Thoracic aorta (tissue), 2 donors: ENCODE measurements around the gene LRRC15. TPM values are rescaled to one million over a fixed set of nuclear protein-coding genes. Genes with fewer than 3 reads are reported as not detected.
A peak's percentile ranks its signal among the peaks of the same experiment; 100 is the strongest.

ENCODE experiments used
- ATAC-seq: fragments of 150-250 bp; one replicate; pipeline ENCODE4 v1.8.0; 2017; ENCODE audit warnings: low read depth; ENCODE audit not compliant: insufficient number of reproducible peaks, low FRiP score
- DNase-seq: peaks from one replicate; pipeline ENCODE4 v3.0.0-alpha.2; 2020; ENCODE audit warnings: low spot score
- H3K27ac ChIP-seq, 2 donors: fragments of 200-600 bp; sonication (generic); 1 replicate in 1 of 2; 2 replicates in 1 of 2; pipeline ENCODE4 v1.5.1; 2016; ENCODE audit warnings: mild to moderate bottlenecking in 2 of 2, moderate library complexity in 2 of 2
- H3K27me3 ChIP-seq: fragments of 200-600 bp; sonication (generic); replicated peaks from 2 replicates; pipeline ENCODE4 v1.6.0; 2016; ENCODE audit warnings: mild to moderate bottlenecking; ENCODE audit not compliant: insufficient read depth
- H3K36me3 ChIP-seq: fragments of 200-600 bp; sonication (generic); one replicate; pipeline ENCODE4 v1.5.1; 2016
- H3K4me1 ChIP-seq, 2 donors: fragments of 200-600 bp; sonication (generic); 1 replicate in 1 of 2; 2 replicates in 1 of 2; pipeline versions ENCODE4 v1.5.1 to v1.6.0; 2016; ENCODE audit warnings: low read depth in 2 of 2, mild to moderate bottlenecking in 1 of 2; ENCODE audit not compliant: control insufficient read depth in 1 of 2
- H3K4me3 ChIP-seq: fragments of 200-600 bp; sonication (generic); 2 replicates; pipeline ENCODE4 v1.5.1; 2016; ENCODE audit warnings: mild to moderate bottlenecking
- H3K9me3 ChIP-seq: fragments of 200-600 bp; sonication (generic); 2 replicates; pipeline ENCODE4 v1.5.1; 2016
- CTCF ChIP-seq: fragments of 200-600 bp; sonication (generic); IDR thresholded peaks from one replicate; pipeline ENCODE4 v1.5.1; 2019; ENCODE audit warnings: antibody characterized with exemption
- total RNA-seq, 2 donors: library from RNA; depleted of rRNA; stranded (reverse); fragments of >200 nt; gene quantifications; one replicate each; pipeline versions ENCODE4 v1.1.0 to v1.2.3, GENCODE V29; 2016

LRRC15 gene
- total RNA-seq, result under 1 TPM in 1 of 2 donors, not detected in 1; 0.27 TPM

- no peak for ATAC-seq
- TF ChIP-seq CTCF, result no peak
These were observed at the start of gene LRRC15 for GRCh38 chr3:194369522-194370279. Gene LRRC15, minus strand, starts transcription at chr3:194369743. Its CDS starts 8,700 bp downstream, at chr3:194361043.

DNA sequence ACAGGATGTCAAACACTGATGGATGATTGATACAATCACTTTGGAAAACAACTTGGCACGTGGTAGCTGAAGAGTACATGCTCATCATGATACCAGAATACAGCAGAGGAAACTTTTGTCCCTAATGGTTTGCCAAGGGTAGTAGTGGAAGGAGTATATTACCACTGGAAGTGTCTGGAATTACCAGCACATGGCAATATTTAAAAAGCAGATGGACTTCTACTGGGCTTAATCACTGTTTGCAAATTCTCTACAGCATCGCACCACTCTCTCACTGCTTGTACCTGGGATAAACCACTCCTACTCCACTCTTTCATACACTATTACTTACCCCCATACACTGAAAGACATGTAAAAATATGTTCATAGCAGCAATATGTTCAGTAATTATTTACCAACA, 49.1 kb upstream of the LRRC15 start:
- no peak for TF ChIP-seq CTCF
- Histone ChIP-seq H3K9me3 (no peaks in the 10 kb centered on the region), H3K4me3 (no peak overlapping the region), H3K4me1 (no peaks in the 10 kb centered on the region), H3K36me3 (no peaks in the 10 kb centered on the region), H3K27ac (no peak overlapping the region), H3K27me3 (no peaks in the 10 kb centered on the region)
- no peak for ATAC-seq
- DNase-seq, result no peak

More at GRCh38 chr3:194369522-194370279, at the start of gene LRRC15:
- no peak within 1 kb of the TSS for H3K4me3 ChIP-seq
- no peak for DNase-seq
- no peak within 1 kb of the TSS for H3K27ac ChIP-seq
- no peaks in the 10 kb centered on the region for H3K9me3 ChIP-seq
- H3K36me3 ChIP-seq, result no peaks in the 10 kb centered on the region
- no peaks in the 10 kb centered on the region for H3K27me3 ChIP-seq
- H3K4me1 ChIP-seq, result no peaks in the 10 kb centered on the region

DNA sequence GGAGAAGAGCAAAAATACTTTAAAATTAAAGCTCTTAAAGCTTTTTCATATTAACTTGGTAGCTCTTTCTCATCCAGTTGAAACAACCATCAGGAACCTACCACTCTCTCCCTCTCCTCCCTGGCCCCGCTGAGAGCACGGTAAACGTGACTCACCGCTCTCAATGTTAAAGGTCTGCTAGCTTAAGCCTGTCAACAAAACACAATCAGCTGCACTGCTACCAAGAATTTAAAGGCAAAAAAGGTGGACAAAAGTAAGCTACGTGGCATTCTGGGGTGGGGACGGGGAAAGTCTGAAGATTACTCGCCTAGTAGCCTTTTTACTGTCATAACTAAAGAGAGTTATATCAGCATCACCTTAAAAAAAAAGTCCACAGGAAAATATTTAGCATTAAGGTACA, 37.9 kb upstream of the LRRC15 start:
- no peaks in the 10 kb centered on the region for H3K4me1 ChIP-seq
- peaks cover 5% of the 10 kb centered on the region for H3K36me3 ChIP-seq
- no peak for TF ChIP-seq CTCF
- no peaks in the 10 kb centered on the region for H3K27me3 ChIP-seq
- DNase-seq (no peak), ATAC-seq (no peak)
- H3K9me3 ChIP-seq, result no peaks in the 10 kb centered on the region
- no peak overlapping the region for H3K27ac ChIP-seq
- H3K4me3 ChIP-seq, result no peak overlapping the region

DNA sequence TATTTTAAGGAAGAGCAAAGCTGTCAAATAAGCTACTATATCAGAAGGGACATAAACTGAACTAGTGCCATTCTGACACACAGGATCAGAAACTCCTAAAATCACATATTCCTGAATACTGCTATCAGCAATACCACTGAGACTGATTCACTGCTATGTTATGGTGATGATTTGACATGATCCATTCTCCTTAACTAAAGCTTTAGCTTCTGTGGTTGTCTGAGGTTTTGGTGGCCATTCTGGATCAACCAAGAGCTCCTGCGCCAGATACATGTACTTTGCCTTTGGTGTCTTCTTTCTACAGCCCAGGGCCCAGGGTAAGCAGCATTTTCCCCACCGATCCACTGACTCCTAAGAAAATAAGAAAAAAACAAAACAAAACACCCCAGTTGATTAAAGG, 36.2 kb upstream of the LRRC15 start:
- no peak overlapping the region for H3K27ac ChIP-seq
- ATAC-seq (no peak), DNase-seq (no peak)
- H3K9me3 ChIP-seq, result no peaks in the 10 kb centered on the region
- H3K4me3 ChIP-seq, result no peak overlapping the region
- TF ChIP-seq CTCF, result no peak
- no peaks in the 10 kb centered on the region for H3K27me3 ChIP-seq
- H3K4me1 ChIP-seq, result no peaks in the 10 kb centered on the region
- H3K36me3 ChIP-seq, result peaks cover 5% of the 10 kb centered on the region

GRCh38 chr3:194404365-194405140, 35.0 kb upstream of the LRRC15 start:
- ATAC-seq, result no peak

More at GRCh38 chr3:194404365-194405140, 35.0 kb upstream of the LRRC15 start:
- H3K27me3 ChIP-seq, result no peaks in the 10 kb centered on the region
- H3K4me3 ChIP-seq, result no peak overlapping the region
- peak; percentile 56 for TF ChIP-seq CTCF
- peaks cover 5% of the 10 kb centered on the region for H3K36me3 ChIP-seq
- H3K9me3 ChIP-seq, result no peaks in the 10 kb centered on the region
- no peak for DNase-seq
- no peaks in the 10 kb centered on the region for H3K4me1 ChIP-seq
- no peak overlapping the region for H3K27ac ChIP-seq
